ENCODE data around the gene AQR.
"Not testable (repeated sequence)": the region's sequence is repeated elsewhere in the genome, so short reads cannot be mapped to it uniquely, and the experiment has no call there.

Gene AQR

DNA sequence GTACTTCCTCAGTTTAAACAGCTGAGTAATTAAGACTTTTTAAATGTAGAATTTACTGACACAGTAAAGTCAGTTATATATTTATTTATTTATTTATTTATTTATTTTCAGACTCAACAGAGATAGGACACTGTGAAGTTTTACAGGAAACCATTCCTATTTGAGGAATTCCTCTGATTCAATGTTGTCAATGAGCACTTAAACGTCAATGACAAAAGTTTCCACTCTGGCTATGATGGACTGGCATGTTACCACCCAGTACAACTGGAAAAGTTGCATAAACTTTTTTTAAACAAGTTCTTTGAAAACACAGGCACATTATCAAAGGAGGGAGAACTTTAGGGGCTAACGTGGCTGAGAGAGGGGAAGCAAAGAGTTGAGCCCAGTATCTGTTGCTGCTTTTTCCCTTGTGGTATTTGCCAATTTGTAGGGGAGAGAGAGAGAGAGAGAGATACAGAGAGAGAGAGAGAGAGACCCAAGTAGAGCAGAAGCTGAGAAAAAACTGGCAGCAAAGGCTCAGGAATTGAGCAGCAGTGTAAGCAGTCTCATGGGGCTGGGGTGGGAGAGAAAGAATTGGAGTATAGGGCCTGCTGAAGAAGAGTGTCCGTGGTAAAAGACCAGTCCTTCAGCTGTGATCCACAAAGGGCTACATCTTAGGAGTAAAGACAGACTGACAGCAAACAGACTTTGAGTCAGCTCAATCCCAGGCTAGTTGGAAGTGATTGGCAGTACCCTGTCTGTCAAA, 155.9 kb downstream of the AQR start:
- no peak for DNase-seq
- TF ChIP-seq, protein P1, sequence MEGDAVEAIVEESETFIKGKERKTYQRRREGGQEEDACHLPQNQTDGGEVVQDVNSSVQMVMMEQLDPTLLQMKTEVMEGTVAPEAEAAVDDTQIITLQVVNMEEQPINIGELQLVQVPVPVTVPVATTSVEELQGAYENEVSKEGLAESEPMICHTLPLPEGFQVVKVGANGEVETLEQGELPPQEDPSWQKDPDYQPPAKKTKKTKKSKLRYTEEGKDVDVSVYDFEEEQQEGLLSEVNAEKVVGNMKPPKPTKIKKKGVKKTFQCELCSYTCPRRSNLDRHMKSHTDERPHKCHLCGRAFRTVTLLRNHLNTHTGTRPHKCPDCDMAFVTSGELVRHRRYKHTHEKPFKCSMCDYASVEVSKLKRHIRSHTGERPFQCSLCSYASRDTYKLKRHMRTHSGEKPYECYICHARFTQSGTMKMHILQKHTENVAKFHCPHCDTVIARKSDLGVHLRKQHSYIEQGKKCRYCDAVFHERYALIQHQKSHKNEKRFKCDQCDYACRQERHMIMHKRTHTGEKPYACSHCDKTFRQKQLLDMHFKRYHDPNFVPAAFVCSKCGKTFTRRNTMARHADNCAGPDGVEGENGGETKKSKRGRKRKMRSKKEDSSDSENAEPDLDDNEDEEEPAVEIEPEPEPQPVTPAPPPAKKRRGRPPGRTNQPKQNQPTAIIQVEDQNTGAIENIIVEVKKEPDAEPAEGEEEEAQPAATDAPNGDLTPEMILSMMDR (IDR thresholded peaks at IDR 0.05; ENCODE audit: low read depth, low read length, missing control alignments): no peak
- Histone ChIP-seq H3K27ac (no peak overlapping the region), H3K4me3 (ENCODE audit: low read depth, low read length) (no peak overlapping the region), H3K36me3 (replicated peaks) (no peaks in the 10 kb centered on the region), H3K27me3 (replicated peaks) (no peaks in the 10 kb centered on the region)
- in situ Hi-C loops (cut with HindIII; ENCODE audit: low pct_ligation_motif_present, low sequenced_read_pairs): loop anchor here (25.0 kb wide), 1 partner anchor 101 kb away; no protein-coding TSS in a partner anchor

DNA sequence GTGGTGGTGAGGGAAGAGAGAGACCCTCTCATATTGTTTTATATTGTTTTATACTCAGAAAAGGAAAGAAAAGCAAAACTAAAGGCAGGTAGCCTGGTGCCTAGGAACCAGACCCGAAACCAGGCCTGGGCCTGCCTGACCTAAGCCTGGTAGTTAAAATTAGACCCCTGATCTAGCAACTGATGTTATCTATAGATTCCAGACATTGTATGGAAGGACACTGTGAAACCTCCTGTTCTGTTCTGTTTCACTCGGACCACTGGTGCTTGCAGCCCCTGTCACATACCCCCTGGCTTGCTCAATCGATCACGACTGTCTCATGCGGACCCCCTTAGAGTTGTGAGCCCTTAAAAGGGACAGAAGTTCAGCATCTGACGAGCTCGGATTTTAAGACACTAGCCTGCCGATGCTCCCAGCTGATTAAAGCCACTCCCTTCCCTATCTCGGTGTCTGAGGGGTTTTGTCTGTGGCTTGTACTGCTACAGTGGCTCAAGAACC, 156.6 kb downstream of the AQR start:
- in situ Hi-C loops (cut with HindIII; ENCODE audit: low pct_ligation_motif_present, low sequenced_read_pairs): loop anchor here (25.0 kb wide), 1 partner anchor 101 kb away; no protein-coding TSS in a partner anchor
- H3K27ac ChIP-seq: peak overlapping the region; percentile 39
- not testable (repeated sequence) for DNase-seq

DNA sequence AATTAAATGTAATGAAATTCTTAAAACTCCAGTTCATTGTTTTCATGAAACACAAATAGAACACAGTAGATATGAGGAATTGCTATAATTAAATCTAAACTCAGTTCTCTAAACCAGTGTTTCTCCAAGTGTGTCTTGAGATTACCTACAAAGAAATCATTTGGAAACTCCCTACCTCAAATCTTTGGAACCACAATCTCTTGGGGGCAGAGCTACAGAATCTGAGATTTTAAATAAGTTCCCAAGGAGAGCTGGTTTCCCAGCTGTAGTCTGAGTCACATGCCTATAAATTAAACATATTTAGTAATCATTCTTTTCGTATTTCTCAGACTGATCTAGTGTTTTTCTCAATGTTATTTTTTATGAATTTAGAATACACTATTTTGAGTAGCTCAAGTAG, 157.2 kb downstream of the AQR start:
- TF ChIP-seq, protein P1 (IDR thresholded peaks at IDR 0.05; ENCODE audit: low read depth, low read length, missing control alignments): no peak
- peak overlapping the region; percentile 19 for H3K27ac ChIP-seq
- no peak overlapping the region for H3K4me3 ChIP-seq (ENCODE audit: low read depth, low read length)
- peak; percentile 23 for DNase-seq
- no peaks in the 10 kb centered on the region for H3K27me3 ChIP-seq (replicated peaks)
- no peaks in the 10 kb centered on the region for H3K36me3 ChIP-seq (replicated peaks)
- in situ Hi-C loops (cut with HindIII; ENCODE audit: low pct_ligation_motif_present, low sequenced_read_pairs): loop anchor here (25.0 kb wide), 1 partner anchor 100 kb away; no protein-coding TSS in a partner anchor

More for the DNA sequence above, 156.6 kb downstream of the AQR start:
- H3K27me3 ChIP-seq (replicated peaks); H3K36me3 ChIP-seq (replicated peaks); H3K4me3 ChIP-seq (ENCODE audit: low read depth, low read length): not testable (repeated sequence)

DNA sequence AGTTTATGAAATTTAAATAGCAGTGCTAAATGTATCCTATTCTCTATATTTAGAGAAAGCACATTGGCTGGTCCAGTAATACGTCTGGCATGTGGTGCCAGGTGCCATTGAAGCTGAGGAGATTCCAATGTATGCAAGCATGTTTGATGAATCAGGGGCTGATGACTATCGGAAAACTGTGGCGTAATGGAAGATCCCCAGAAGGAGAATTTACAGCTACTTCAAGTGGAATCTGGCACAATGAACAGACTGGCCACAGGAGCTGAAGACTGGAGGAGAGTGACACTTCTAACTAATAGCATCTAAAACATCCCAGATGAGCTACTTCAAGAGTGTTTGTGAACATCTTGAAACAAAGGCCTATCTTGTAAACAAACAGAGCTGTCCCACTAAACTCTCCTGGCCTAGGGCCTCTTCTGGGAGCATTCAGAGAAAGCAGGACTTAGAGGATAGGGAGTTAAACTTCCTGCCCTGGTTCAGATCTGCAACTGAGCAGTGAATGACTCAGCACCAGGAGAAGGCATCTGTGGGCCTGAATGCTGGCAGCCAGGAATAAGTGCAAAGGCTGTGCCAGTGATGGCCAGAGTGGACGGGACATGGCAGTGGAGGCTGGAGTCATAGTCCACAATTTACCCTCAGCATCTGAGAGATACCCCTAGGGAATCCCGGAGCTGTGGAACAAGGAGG, 159.0 kb downstream of the AQR start:
- Histone ChIP-seq H3K27me3 (replicated peaks) (no peaks in the 10 kb centered on the region), H3K4me3 (ENCODE audit: low read depth, low read length) (no peak overlapping the region), H3K27ac (peak overlapping the region; percentile 94), H3K36me3 (replicated peaks) (no peaks in the 10 kb centered on the region)
- peak; percentile 94 for DNase-seq
- TF ChIP-seq, protein P1 (IDR thresholded peaks at IDR 0.05; ENCODE audit: low read depth, low read length, missing control alignments): no peak
- in situ Hi-C loops (cut with HindIII; ENCODE audit: low pct_ligation_motif_present, low sequenced_read_pairs): loop anchor here (25.0 kb wide), 1 partner anchor 98 kb away; no protein-coding TSS in a partner anchor

DNA sequence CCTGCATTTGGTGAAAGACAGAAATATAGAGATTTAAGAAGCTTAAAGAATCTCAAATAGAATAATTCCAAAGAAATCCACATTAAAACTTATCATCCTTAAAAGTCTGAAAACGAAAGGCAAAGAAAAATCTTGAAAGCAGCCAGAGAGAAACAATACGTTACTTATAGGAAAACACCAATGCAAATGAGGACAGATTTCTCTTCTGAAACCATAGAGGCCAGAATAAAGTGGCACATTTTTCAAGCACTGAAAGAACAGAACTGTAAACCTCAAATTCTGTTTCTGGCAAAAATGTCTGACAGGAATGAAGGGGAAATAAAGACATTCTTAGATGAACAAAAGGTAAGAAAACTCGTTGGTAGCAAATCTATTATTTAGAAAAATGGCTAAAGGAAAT, 160.4 kb downstream of the AQR start:
- DNase-seq: no peak
- no peak overlapping the region for H3K27ac ChIP-seq
- TF ChIP-seq, protein P1 (IDR thresholded peaks at IDR 0.05; ENCODE audit: low read depth, low read length, missing control alignments): no peak
- in situ Hi-C loops (cut with HindIII; ENCODE audit: low pct_ligation_motif_present, low sequenced_read_pairs): loop anchor here (25.0 kb wide), 1 partner anchor 97 kb away; no protein-coding TSS in a partner anchor
- H3K36me3 ChIP-seq (replicated peaks): no peaks in the 10 kb centered on the region
- H3K4me3 ChIP-seq (ENCODE audit: low read depth, low read length): no peak overlapping the region
- H3K27me3 ChIP-seq (replicated peaks): no peaks in the 10 kb centered on the region

DNA sequence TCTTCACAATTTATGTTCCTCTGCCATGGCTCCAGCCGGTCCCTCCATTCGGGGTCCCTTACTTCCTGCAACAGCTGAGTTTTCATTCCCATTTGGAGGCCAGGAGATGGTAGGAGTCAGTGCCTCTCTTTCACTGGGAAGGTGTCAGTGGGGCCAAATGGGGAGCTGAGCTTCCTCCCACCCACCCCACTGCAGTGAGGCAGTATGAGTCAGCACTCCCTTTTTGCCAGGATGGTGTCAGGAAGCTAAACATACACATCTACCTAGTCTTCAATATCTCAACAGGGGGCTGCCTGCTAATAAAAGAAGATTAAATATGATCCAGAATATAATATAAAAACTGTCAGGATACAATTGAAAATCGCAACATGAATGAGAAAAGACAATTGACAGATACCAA, 161.5 kb downstream of the AQR start:
- in situ Hi-C loops (cut with HindIII; ENCODE audit: low pct_ligation_motif_present, low sequenced_read_pairs): loop anchor here (25.0 kb wide), 1 partner anchor 96 kb away; no protein-coding TSS in a partner anchor
- Histone ChIP-seq H3K4me3 (ENCODE audit: low read depth, low read length) (no peak overlapping the region), H3K27ac (no peak overlapping the region), H3K36me3 (replicated peaks) (no peaks in the 10 kb centered on the region), H3K27me3 (replicated peaks) (no peaks in the 10 kb centered on the region)
- TF ChIP-seq, protein P1 (IDR thresholded peaks at IDR 0.05; ENCODE audit: low read depth, low read length, missing control alignments): no peak
- peak; percentile 41 for DNase-seq

DNA sequence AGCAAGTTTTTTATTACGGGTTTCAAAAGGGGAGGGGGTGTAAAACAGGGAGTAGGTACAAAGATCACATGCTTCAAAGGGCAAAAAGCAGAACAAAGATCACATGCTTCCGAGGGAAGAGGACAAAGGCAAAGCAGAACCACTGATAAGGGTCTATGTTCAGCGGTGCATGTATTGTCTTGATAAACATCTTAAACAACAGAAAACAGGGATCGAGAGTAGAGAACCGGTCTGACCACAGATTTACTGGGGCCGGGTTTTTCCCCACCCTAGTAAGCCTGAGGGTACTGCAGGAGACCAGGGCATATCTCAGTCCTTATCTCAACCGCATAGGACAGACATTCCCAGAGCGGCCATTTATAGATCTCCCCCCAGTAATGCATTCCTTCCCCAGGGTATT, 162.3 kb downstream of the AQR start:
- H3K36me3 ChIP-seq (replicated peaks); DNase-seq; H3K4me3 ChIP-seq (ENCODE audit: low read depth, low read length); H3K27me3 ChIP-seq (replicated peaks); H3K27ac ChIP-seq: not testable (repeated sequence)
- in situ Hi-C loops (cut with HindIII; ENCODE audit: low pct_ligation_motif_present, low sequenced_read_pairs): loop anchor here (25.0 kb wide), 1 partner anchor 95 kb away; no protein-coding TSS in a partner anchor

Measured in brain microvascular endothelial cell (primary cell).